Measurements from ENCODE around the gene PWWP2B. TPM values are rescaled to one million over a fixed set of nuclear protein-coding genes. Genes with fewer than 3 reads are reported as not detected.

The PWWP2B gene
- total and polyA plus RNA-seq, 10 of the 15 experiments (the other 5 are each of a cell fraction or from before 2014, with no cell fraction given): 0.04 to 0.87 (median 0.35) TPM; not detected in 4

DNA sequence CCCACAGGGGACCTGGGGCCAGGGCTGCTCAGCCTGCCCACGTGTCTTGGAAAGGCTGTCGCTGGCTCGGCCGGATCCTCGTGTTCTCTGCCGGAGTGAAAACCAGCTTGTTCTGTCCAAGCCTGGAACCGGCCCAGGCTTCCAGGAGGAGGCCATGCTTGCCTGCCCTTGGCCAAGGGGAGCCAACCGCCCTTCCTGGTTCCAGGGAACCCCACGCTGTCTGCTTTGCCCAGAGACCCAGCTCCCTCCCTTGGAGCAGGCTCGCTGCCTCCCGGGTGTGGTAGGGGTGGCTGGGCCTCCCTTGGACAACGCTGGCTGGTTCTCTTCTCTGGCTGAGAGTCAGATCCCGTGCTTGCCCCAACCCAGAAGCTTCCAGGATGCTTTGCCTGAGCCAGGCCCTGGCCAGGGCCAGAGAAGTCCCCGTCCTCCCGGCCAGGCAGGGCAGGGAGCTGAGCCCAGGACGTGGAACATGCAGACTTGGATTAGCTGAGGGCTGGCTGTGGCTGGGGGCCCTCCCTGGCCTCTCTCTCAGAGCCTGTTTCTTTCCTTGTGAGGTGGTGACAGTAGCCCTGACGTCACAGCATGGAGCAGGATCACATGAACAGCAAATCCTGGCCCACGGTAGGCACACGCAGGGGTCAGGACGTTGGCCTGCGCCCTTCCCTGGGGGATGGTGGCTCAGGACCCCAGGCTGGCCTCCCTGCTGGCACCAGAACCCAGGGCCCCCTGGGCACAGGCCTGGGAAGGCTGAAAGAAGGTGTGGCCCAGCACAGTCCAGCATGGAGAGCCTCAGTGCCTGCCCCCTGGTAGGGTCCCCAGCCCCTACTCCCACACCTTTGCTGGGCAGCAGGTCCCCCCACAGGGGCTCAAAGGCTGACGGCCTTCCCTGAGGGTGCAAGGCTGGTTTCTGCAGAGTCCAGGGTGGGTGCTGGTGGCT is 67.5 kb downstream of the PWWP2B start:
- H3K79me2 ChIP-seq (ENCODE audit: control insufficient read depth, insufficient read depth, low read length): no peaks in the 10 kb centered on the region
- RAD21 ChIA-PET (ENCODE audit: unreplicated experiment): no interaction called here
- H4K20me1 ChIP-seq (ENCODE audit: control insufficient read depth, insufficient read depth): no peaks in the 10 kb centered on the region
- intact Hi-C loops (cut with micrococcal nuclease; ENCODE audit: unreplicated experiment) (no loop called here), in situ Hi-C loops (cut with MboI) (no loop called here)
- no peaks in the 10 kb centered on the region for H3K4me1 ChIP-seq (ENCODE audit: control insufficient read depth, insufficient read depth, low read length)
- no peaks in the 10 kb centered on the region for H3K9me3 ChIP-seq (replicated peaks; ENCODE audit: control insufficient read depth, insufficient read depth, low read length)
- H3K9ac ChIP-seq (ENCODE audit: control insufficient read depth, insufficient read depth, low read length): no peak overlapping the region
- H3K4me2 ChIP-seq (ENCODE audit: control insufficient read depth, insufficient read depth): no peak overlapping the region
- WGBS (ENCODE audit: insufficient coverage, insufficient replicate concordance, low lambda C conversion rate, missing lambda C conversion rate): 30% methylated on average over 22 of the region's 22 CpGs
- SMC1A ChIA-PET (ENCODE audit: uncharacterized antibody, unreplicated experiment): no interaction called here
- H2AFZ ChIP-seq (ENCODE audit: control insufficient read depth, low read depth, low read length): no peak overlapping the region
- CTCF ChIA-PET: no interaction called here
- no peak for FAIRE-seq
- no peak for ATAC-seq
- H3K27me3 ChIP-seq (replicated peaks in 1 of 2; ENCODE audit: control insufficient read depth in 2 of 2, insufficient read depth in 2 of 2, low read length in 1 of 2): no peaks in the 10 kb centered on the region; a peak in 2 of 4 replicates
- no TSS peak for BruUV-seq (replicated peaks)
- no peak overlapping the region for H3K27ac ChIP-seq (ENCODE audit: control insufficient read depth, insufficient read depth)
- no peak overlapping the region for H3K4me3 ChIP-seq
- H3K36me3 ChIP-seq (ENCODE audit: control insufficient read depth in 2 of 2, insufficient read depth in 2 of 2, low read length in 1 of 2): no peaks in the 10 kb centered on the region
- POLR2A ChIA-PET: no interaction called here
- TF ChIP-seq, protein P1, sequence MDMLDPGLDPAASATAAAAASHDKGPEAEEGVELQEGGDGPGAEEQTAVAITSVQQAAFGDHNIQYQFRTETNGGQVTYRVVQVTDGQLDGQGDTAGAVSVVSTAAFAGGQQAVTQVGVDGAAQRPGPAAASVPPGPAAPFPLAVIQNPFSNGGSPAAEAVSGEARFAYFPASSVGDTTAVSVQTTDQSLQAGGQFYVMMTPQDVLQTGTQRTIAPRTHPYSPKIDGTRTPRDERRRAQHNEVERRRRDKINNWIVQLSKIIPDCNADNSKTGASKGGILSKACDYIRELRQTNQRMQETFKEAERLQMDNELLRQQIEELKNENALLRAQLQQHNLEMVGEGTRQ (IDR thresholded peaks at IDR 0.05; ENCODE audit: borderline replicate concordance, low read depth, low read length): no peak
- TF ChIP-seq EP300 (IDR thresholded peaks at IDR 0.05; ENCODE audit: borderline replicate concordance in 1 of 2, control insufficient read depth in 1 of 2, low read depth in 2 of 2, low read length in 2 of 2) (no peak), BRCA1 (IDR thresholded peaks at IDR 0.05; ENCODE audit: low read depth, low read length) (no peak), IKZF2 (IDR thresholded peaks at IDR 0.05) (no peak), RUNX3 (IDR thresholded peaks at IDR 0.05; ENCODE audit: low read length) (no peak), MTA2 (IDR thresholded peaks at IDR 0.05; ENCODE audit: low read depth) (no peak), CBX3 (IDR thresholded peaks at IDR 0.05; ENCODE audit: borderline replicate concordance, low read depth) (no peak), HCFC1 (IDR thresholded peaks at IDR 0.05; ENCODE audit: low read length) (no peak), SPI1 (IDR thresholded peaks at IDR 0.05; ENCODE audit: borderline replicate concordance, insufficient read depth, low read depth, low read length) (no peak), TCF3 (IDR thresholded peaks at IDR 0.05; ENCODE audit: borderline replicate concordance, insufficient read depth, low read depth, low read length) (no peak), RELA (IDR thresholded peaks at IDR 0.05; ENCODE audit: borderline replicate concordance, partially characterized antibody) (no peak), CBX5 (IDR thresholded peaks at IDR 0.05; ENCODE audit: low read depth) (no peak), RCOR1 (conservative IDR thresholded peaks at IDR 0.05; ENCODE audit: low read depth, low read length) (no peak)
- TF ChIP-seq, protein P2, sequence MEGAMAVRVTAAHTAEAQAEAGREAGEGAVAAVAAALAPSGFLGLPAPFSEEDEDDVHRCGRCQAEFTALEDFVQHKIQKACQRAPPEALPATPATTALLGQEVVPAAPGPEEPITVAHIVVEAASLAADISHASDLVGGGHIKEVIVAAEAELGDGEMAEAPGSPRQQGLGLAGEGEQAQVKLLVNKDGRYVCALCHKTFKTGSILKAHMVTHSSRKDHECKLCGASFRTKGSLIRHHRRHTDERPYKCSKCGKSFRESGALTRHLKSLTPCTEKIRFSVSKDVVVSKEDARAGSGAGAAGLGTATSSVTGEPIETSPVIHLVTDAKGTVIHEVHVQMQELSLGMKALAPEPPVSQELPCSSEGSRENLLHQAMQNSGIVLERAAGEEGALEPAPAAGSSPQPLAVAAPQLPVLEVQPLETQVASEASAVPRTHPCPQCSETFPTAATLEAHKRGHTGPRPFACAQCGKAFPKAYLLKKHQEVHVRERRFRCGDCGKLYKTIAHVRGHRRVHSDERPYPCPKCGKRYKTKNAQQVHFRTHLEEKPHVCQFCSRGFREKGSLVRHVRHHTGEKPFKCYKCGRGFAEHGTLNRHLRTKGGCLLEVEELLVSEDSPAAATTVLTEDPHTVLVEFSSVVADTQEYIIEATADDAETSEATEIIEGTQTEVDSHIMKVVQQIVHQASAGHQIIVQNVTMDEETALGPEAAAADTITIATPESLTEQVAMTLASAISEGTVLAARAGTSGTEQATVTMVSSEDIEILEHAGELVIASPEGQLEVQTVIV (IDR thresholded peaks at IDR 0.05; ENCODE audit: borderline replicate concordance, partially characterized antibody): no peak
- no peak for DNase-seq (ENCODE audit: low read depth, low spot score)
